Measurements from ENCODE around the gene DSCAM.

DNA sequence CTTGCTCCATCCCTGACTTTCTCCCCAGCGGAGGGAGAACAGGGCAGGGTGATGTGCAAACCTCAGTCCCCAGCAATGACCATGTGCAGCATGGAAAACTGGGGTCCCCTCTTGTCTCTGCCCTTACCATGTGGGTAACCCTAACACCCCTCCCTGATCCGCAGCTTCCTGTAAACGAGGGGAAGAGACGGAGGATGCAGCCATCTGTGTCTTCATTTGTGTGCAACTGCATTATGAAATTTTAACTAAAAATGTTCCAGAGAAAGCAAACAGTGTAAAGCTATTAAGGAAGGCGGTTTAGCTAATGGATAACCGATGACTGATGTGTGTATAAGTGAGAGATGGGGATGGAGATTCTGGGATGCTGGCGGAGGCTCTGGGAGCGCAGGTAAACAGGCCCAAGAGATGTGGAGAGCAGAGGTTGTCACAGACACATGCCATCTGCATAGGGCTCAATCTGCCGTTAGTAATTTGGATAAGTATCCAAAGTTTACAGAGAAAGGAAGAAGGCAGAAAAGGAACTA is 206.6 kb downstream of the DSCAM start:
- TF ChIP-seq EZH2phosphoT487 (conservative IDR thresholded peaks at IDR 0.05; ENCODE audit: low read length) (no peak), CTCF (IDR thresholded peaks at IDR 0.05; ENCODE audit: insufficient read depth, low read length, poor library complexity, severe bottlenecking) (no peak)

Data from SU-DHL-6 (cell line).